ENCODE results near the gene STAMBP. TPM values are rescaled to one million over a fixed set of nuclear protein-coding genes. Genes with fewer than 3 reads are reported as not detected.

Gene STAMBP
- total RNA-seq, 5 donors from 2014 or later (not counting 1 experiment from before 2014, with no cell fraction given), result 21.6 to 32.5 (median 28.9) TPM

DNA sequence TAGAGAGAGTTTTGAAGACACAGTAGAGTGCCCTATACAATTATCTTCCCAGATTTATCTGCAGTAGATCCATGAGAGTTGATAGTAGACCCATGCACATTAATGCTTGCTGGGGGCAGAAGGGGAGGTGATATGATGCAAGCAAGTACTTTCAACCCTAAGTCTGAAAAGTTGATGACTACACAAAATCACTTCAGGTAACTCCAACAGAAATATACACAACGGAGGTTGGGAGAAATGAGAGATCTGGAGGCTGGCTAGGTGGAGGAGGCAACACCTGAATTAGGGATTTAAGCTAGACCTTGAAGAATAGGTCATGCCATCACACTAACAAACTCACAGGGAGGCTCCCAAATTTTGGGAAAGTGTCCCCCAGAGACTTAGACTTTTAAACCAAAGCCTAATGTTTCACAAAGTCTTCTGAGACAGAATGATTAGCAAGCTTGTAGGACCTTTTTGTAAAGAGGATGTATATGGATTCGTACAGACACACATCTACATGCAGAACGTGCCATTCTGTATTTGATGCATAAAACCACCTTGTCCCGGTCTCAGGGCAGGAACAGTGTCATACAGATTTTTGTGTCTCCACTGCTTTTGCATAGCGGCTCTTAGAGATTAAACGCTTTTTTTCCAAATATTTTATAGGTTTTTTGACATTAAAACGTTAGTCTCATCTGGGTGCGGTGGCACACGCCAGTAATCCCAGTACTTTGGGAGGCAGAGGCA is 937 bp upstream of the STAMBP start:
- no peak for DNase-seq
- Mint-ChIP-seq H3K4me1 (peaks cover 51 to 52% (median 51%) of the 10 kb centered on the region in 3 donors), H3K4me3 (peak overlapping the region; percentile 95 to 97 (median 96)), H3K9me3 (no peaks in the 10 kb centered on the region), H3K27me3 (no peaks in the 10 kb centered on the region), H3K27ac (peak overlapping the region; percentile 93 to 98), H3K36me3 (peaks cover 16% of the 10 kb centered on the region)
- Histone ChIP-seq H3K4me3 (ENCODE audit: control insufficient read depth in 1 of 2, extremely low read depth in 1 of 2, low read length in 1 of 2) (peak overlapping the region; percentile 76 to 83), H3K4me1 (ENCODE audit: control insufficient read depth in 1 of 2, extremely low read depth in 1 of 2, insufficient read depth in 2 of 2, low read length in 2 of 2) (peaks cover 11 to 24% of the 10 kb centered on the region in 2 experiments), H3K27ac (ENCODE audit: low read length) (peak overlapping the region; percentile 94), H3K9me3 (no peaks in the 10 kb centered on the region), H3K27me3 (replicated peaks in 1 of 2; ENCODE audit: control insufficient read depth in 2 of 2, extremely low read depth in 1 of 2, insufficient read depth in 2 of 2, low read length in 1 of 2) (no peaks in the 10 kb centered on the region), H3K36me3 (ENCODE audit: control insufficient read depth in 2 of 2, extremely low read depth in 1 of 2, insufficient read depth in 1 of 2, low read length in 1 of 2) (peaks cover 0 to 8% of the 10 kb centered on the region in 2 donors)
- no peak for ATAC-seq (replicated peaks in 1 of 4)
- POLR2A ChIA-PET, result interaction anchor here (0.5 to 1.0 kb wide), 5 partner anchors 46 to 351 kb away, joined by 4 to 6 read pairs (median 5); partner anchors contain the start of genes DUSP11 (in 1 of the 2) and MOB1A (in 1 of the 2)
- CTCF ChIA-PET, result interaction anchor here (0.6 to 2.9 kb wide), 17 partner anchors 12 to 702 kb away, joined by 3 to 17 read pairs (median 4); partner anchors contain the start of genes BOLA3 (in 2 of the 2), HTRA2 (in 1 of the 2), MOB1A (in 1 of the 2) and TPRKB (in 1 of the 2)
- 78% methylated on average over 6 of the region's 9 CpGs for WGBS (ENCODE audit: insufficient coverage)

DNA sequence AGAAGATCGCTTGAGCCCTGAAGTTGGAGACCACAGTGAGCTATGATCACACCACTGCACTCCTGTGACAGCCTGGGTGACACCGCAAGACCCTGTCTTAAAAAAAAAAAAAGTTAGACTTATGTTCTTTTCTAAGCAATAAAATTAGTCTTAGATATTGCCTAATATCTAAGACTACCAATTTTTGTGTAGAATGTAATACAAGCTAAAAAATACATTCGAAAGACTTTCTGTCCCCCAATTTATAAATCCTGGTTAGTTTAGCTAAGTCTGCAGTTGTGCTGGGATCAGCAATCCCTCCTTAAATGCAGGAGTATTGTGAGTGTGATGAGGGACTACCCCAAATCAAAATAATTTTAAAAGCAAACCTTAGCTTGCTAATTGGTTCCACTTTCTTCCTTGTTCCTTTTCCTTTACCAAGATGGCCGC is 358 bp upstream of the STAMBP start:
- Mint-ChIP-seq H3K36me3 (peaks cover 17% of the 10 kb centered on the region), H3K27ac (peak overlapping the region; percentile 93 to 98), H3K9me3 (no peaks in the 10 kb centered on the region), H3K4me3 (peak overlapping the region; percentile 95 to 97 (median 96)), H3K4me1 (peaks cover 52 to 54% (median 53%) of the 10 kb centered on the region in 3 donors), H3K27me3 (no peaks in the 10 kb centered on the region)
- ChIA-PET POLR2A (interaction anchor here (0.8 to 1.0 kb wide), 5 partner anchors 47 to 351 kb away, joined by 4 to 8 read pairs (median 5); partner anchors contain the start of genes MOB1A (in 2 of the 2) and DUSP11 (in 1 of the 2)), CTCF (interaction anchor here (0.6 to 2.9 kb wide), 15 partner anchors 11 to 1019 kb away, joined by 3 to 17 read pairs (median 3); partner anchors contain the start of genes BOLA3 (in 2 of the 2), HTRA2 (in 1 of the 2), MOB1A (in 1 of the 2) and TPRKB (in 1 of the 2))
- Histone ChIP-seq H3K4me3 (ENCODE audit: control insufficient read depth in 1 of 2, extremely low read depth in 1 of 2, low read length in 1 of 2) (peak overlapping the region; percentile 76 to 83), H3K36me3 (ENCODE audit: control insufficient read depth in 2 of 2, extremely low read depth in 1 of 2, insufficient read depth in 1 of 2, low read length in 1 of 2) (peaks cover 0 to 12% of the 10 kb centered on the region in 2 donors), H3K4me1 (ENCODE audit: control insufficient read depth in 1 of 2, extremely low read depth in 1 of 2, insufficient read depth in 2 of 2, low read length in 2 of 2) (peaks cover 11 to 24% of the 10 kb centered on the region in 2 experiments), H3K27me3 (replicated peaks in 1 of 2; ENCODE audit: control insufficient read depth in 2 of 2, extremely low read depth in 1 of 2, insufficient read depth in 2 of 2, low read length in 1 of 2) (no peaks in the 10 kb centered on the region), H3K27ac (ENCODE audit: low read length) (peak overlapping the region; percentile 94), H3K9me3 (no peaks in the 10 kb centered on the region)
- WGBS (ENCODE audit: insufficient coverage), result 44% methylated on average over 2 of the region's 4 CpGs
- DNase-seq, result no peak
- ATAC-seq (replicated peaks in 1 of 4), result no peak

DNA sequence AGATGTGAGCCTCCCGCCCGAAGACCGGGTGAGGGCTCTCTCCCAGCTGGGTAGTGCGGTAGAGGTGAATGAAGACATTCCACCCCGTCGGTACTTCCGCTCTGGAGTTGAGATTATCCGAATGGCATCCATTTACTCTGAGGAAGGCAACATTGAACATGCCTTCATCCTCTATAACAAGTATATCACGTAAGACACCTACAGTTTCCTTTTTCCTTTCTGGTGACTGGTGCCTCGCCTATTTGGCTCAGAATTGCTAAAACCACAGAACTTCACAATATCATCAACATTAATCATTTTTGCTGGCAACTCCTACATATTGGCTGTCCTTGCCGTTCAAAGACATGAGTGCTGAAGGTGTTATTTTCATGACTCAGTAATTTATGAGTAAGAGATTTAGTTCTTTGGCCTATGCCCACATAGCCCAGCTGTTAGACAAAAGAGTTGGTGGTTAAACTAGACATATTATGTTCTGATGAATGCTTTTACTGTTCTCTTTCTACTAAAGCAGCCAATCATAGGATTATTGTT is 2.2 kb downstream of the STAMBP start:
- no peaks in the 10 kb centered on the region for H3K9me3 ChIP-seq
- H3K4me1 ChIP-seq (ENCODE audit: control insufficient read depth in 1 of 2, extremely low read depth in 1 of 2, insufficient read depth in 2 of 2, low read length in 2 of 2), result peaks cover 11 to 24% of the 10 kb centered on the region in 2 experiments
- no peak overlapping the region for H3K4me3 ChIP-seq (ENCODE audit: control insufficient read depth in 1 of 2, extremely low read depth in 1 of 2, low read length in 1 of 2)
- peaks cover 0 to 21% of the 10 kb centered on the region in 2 donors for H3K36me3 ChIP-seq (ENCODE audit: control insufficient read depth in 2 of 2, extremely low read depth in 1 of 2, insufficient read depth in 1 of 2, low read length in 1 of 2)
- H3K27me3 ChIP-seq (replicated peaks in 1 of 2; ENCODE audit: control insufficient read depth in 2 of 2, extremely low read depth in 1 of 2, insufficient read depth in 2 of 2, low read length in 1 of 2), result no peaks in the 10 kb centered on the region
- peak overlapping the region; percentile 19 to 40 (median 28) for H3K4me3 Mint-ChIP-seq
- H3K27ac ChIP-seq (ENCODE audit: low read length), result peak overlapping the region; percentile 94
- DNase-seq, result peak in 3 of 35 experiments; percentile 7 to 54 (median 11)
- H3K27me3 Mint-ChIP-seq, result no peaks in the 10 kb centered on the region
- ATAC-seq (replicated peaks in 1 of 4), result peak in 1 of 4 experiments; percentile 27
- ChIA-PET CTCF (no interaction called here), POLR2A (no interaction called here)
- H3K27ac Mint-ChIP-seq, result peak overlapping the region; percentile 97 to 98
- peaks cover 27% of the 10 kb centered on the region for H3K36me3 Mint-ChIP-seq
- H3K4me1 Mint-ChIP-seq, result peaks cover 54 to 56% (median 55%) of the 10 kb centered on the region in 3 donors
- H3K9me3 Mint-ChIP-seq, result no peaks in the 10 kb centered on the region
- WGBS (ENCODE audit: insufficient coverage), result 43% methylated on average over 5 of the region's 11 CpGs

DNA sequence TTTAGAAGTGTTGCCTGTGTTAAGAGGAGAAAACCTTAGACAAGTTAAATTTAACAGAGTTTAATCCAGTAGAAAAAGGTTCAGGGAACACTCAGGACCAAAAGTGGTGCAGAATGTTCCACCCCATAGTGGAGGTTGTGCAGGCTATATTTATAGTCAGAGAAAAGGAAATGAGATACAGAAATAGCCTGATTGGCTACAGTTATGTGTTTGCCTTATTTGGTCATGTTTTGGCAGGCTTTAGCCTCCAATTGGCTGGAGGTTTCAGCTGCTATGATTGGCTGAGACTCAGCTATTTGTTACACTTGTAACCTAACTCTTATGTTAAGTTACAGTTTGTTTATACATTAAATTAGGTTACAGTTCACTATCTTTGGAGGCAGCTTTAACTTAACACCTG is 4.2 kb downstream of the STAMBP start:
- H3K4me3 Mint-ChIP-seq, result no peak overlapping the region
- peaks cover 47 to 52% (median 51%) of the 10 kb centered on the region in 3 donors for H3K4me1 Mint-ChIP-seq
- H3K36me3 Mint-ChIP-seq, result peaks cover 30% of the 10 kb centered on the region
- Histone ChIP-seq H3K27me3 (replicated peaks in 1 of 2; ENCODE audit: control insufficient read depth in 2 of 2, extremely low read depth in 1 of 2, insufficient read depth in 2 of 2, low read length in 1 of 2) (no peaks in the 10 kb centered on the region), H3K27ac (ENCODE audit: low read length) (no peak overlapping the region), H3K4me3 (ENCODE audit: control insufficient read depth in 1 of 2, extremely low read depth in 1 of 2, low read length in 1 of 2) (no peak overlapping the region), H3K36me3 (ENCODE audit: control insufficient read depth in 2 of 2, extremely low read depth in 1 of 2, insufficient read depth in 1 of 2, low read length in 1 of 2) (peaks cover 3 to 28% of the 10 kb centered on the region in 2 donors), H3K9me3 (no peaks in the 10 kb centered on the region), H3K4me1 (ENCODE audit: control insufficient read depth in 1 of 2, extremely low read depth in 1 of 2, insufficient read depth in 2 of 2, low read length in 2 of 2) (peaks cover 8 to 22% of the 10 kb centered on the region in 2 experiments)
- no peak for ATAC-seq (replicated peaks in 1 of 4)
- ChIA-PET POLR2A (interaction anchor here in 1 of 2 donors (1.1 kb wide), 1 partner anchor 320 kb away, joined by 3 read pairs; no protein-coding TSS in a partner anchor), CTCF (interaction anchor here (0.5 to 0.7 kb wide), 2 partner anchors 316 to 361 kb away, joined by 3 to 4 read pairs; no protein-coding TSS in a partner anchor)
- no peak for DNase-seq
- no peaks in the 10 kb centered on the region for H3K9me3 Mint-ChIP-seq
- no peak overlapping the region for H3K27ac Mint-ChIP-seq
- no peaks in the 10 kb centered on the region for H3K27me3 Mint-ChIP-seq

DNA sequence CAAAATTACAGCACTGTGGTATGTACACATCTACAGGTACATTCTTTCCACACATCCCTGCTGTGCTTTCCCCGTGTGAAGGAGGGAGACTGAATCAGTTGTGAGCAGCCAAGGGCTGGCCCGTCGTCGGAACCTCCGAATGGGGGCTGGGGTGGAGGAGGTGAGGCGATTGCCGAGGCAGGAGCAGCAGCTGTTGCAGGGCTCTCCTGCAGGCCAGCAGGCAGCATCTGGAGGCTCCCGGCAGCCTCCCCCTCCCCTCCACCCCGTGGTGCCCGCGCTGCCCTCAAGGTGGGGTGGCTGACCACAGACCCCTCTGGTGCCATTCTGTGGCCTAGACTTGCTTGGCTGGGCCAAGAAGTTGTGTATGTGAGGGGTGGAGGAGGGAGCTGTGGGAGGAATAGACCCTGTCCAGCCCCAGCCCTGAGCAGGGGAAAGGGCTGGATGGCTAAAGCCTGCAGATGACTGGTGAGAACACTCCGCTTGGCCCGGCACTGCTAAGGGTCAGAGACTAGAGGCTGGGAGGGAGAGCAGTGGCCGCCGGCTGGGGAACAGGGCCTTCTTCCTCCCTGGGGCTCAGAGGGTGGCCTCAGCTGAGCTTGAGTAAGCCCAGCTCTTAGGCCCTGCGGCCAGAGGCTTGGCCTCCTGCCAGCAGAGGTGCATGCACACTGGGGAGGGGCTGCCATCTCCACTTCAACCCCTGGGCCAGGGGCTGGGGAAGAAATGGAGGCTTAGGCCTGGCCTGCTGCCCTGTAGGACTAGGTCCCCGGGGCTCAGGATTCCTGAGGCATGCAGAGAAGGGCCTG is 7.6 kb downstream of the STAMBP start:
- H3K27me3 Mint-ChIP-seq, result no peaks in the 10 kb centered on the region
- H3K9me3 Mint-ChIP-seq, result no peaks in the 10 kb centered on the region
- Histone ChIP-seq H3K4me3 (ENCODE audit: control insufficient read depth in 1 of 2, extremely low read depth in 1 of 2, low read length in 1 of 2) (no peak overlapping the region), H3K27ac (ENCODE audit: low read length) (no peak overlapping the region), H3K27me3 (replicated peaks in 1 of 2; ENCODE audit: control insufficient read depth in 2 of 2, extremely low read depth in 1 of 2, insufficient read depth in 2 of 2, low read length in 1 of 2) (no peaks in the 10 kb centered on the region), H3K9me3 (no peaks in the 10 kb centered on the region), H3K4me1 (ENCODE audit: control insufficient read depth in 1 of 2, extremely low read depth in 1 of 2, insufficient read depth in 2 of 2, low read length in 2 of 2) (no peaks in the 10 kb centered on the region), H3K36me3 (ENCODE audit: control insufficient read depth in 2 of 2, extremely low read depth in 1 of 2, insufficient read depth in 1 of 2, low read length in 1 of 2) (peaks cover 6 to 37% of the 10 kb centered on the region in 2 donors)
- H3K36me3 Mint-ChIP-seq, result peaks cover 25% of the 10 kb centered on the region
- no peak overlapping the region for H3K27ac Mint-ChIP-seq
- POLR2A ChIA-PET, result no interaction called here
- CTCF ChIA-PET, result interaction anchor here in 1 of 2 donors (0.6 kb wide), 1 partner anchor 603 kb away, joined by 3 read pairs; the partner anchor contains the start of gene PRADC1
- DNase-seq (no peak), ATAC-seq (replicated peaks in 1 of 4) (no peak)
- WGBS (ENCODE audit: insufficient coverage), result 96% methylated on average over 7 of the region's 17 CpGs
- H3K4me3 Mint-ChIP-seq, result no peak overlapping the region
- H3K4me1 Mint-ChIP-seq, result peaks cover 25 to 33% (median 25%) of the 10 kb centered on the region in 3 donors

Measured in T-cell (primary cell).